Activated CD4-positive, alpha-beta T cell treated with anti-CD3 and anti-CD28 coated beads, Interleukin-2, amount 50 U/mL, for 24 hours (primary cell): ENCODE data around the gene CLASP1.
"Not testable (repeated sequence)": the region's sequence is repeated elsewhere in the genome, so short reads cannot be mapped to it uniquely, and the experiment has no call there.

ENCODE experiments used
- DNase-seq, 2 donors: peaks; one replicate each; pipeline ENCODE4 v3.0.0-alpha.2; 2020; ENCODE audit warnings: low read depth in 1 of 2, low spot score in 1 of 2

Gene CLASP1

GRCh38 chr2:121351521-121352318 lies 297.5 kb downstream of the CLASP1 start:
- no peak for DNase-seq

DNA sequence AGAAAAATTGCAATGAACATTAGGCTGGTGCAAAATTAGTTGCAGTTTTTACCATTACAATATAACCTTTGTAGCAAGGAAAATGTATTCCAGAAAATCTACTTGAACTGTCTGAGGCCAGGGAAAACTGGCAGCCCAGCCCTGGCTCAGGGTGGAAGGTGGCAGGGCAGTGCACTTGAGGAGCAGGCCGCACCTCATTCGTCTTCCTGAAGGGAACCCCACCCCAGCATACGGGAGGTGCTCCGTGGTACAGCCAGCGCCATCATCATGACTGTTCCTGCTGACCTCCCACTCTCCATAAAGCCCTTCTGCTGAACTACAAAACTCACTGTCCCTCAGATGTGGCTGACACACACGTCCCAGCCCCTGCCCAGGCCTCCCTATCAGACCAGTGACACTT lies 298.4 kb downstream of the CLASP1 start:
- no peak for DNase-seq

DNA sequence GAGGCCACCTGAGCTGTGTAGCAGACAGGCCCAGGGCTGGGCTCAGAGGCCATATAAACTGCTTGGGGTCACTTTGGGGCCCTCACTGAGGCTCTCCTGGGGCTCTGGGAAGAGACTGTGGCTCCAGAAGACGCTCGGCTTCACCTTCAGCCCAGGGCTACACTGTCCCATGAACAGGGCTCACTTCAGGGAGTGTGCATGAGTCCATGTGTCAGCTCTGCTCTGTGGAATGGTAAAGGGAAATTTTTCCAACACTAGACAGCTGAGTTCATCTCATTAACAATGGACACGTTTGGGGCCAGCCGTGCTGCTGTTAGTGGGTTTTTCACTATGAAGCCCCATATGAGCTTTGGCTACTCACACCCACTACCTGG lies 298.9 kb downstream of the CLASP1 start:
- DNase-seq: no peak

- no peak for DNase-seq
Measured at GRCh38 chr2:121349721-121350401, 299.4 kb downstream of the CLASP1 start.

GRCh38 chr2:121348128-121348740 lies 301.0 kb downstream of the CLASP1 start:
- DNase-seq: no peak

DNA sequence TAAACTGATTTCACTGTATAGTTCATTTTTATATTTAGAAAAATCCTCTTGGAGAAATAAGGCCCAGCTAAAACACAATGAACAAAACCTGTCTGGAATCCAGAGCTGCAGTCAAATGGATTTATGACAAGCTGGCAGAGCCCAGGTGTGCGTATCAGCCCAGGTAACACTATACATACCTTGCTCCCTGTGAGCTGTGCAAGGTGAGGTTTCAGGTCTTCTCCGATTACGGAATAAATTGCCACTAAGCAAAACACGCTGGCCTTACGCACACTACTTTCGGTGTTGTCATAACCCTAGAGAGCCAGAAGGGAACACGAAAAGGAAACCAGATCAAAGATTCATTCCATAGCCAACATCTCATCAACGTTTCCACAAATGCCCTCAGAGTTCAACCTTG lies 302.4 kb downstream of the CLASP1 start:
- no peak for DNase-seq

DNA sequence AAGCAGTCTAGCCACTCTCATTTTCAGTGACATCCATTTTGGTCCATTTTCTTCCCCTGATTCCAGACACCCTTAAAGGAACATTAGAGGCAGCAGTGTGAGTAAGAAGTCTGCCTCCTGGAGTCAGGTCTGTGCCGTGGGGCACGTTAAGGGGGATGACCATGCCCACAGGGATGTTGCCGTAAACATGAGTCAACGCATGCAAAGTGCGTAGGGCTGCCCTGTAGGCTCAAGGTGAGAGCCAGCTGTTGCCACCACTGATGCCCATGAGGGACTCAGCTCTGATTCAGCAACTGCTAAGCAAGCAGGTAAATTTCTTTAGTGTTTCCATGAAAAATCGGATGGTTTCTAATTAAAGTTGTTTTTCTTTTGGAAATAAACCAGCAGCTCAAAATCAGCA lies 302.9 kb downstream of the CLASP1 start:
- no peak for DNase-seq

DNA sequence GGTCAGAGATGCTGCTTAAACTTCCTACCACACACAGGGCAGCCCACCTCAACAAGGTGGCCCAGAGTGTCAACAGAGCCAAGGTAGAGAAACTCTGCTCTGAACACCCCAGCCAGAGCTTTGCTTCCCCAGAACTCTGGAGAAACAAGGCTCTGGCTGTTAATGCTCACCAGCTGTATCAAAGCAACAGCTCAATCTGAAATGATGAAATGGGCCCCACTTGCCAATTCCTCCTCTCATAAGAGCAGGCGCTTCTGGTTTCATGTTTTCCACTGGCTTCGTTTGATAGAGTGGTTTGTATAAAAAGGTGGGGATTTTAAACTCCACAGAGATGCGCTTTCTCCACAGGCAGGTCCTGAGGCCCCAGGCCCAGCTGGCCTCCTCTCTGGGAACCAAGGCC lies 303.4 kb downstream of the CLASP1 start:
- no peak for DNase-seq

GRCh38 chr2:121345101-121345500 lies 304.2 kb downstream of the CLASP1 start:
- DNase-seq: no peak

- DNase-seq: not testable (repeated sequence)
Measured at GRCh38 chr2:121343828-121344399, 305.3 kb downstream of the CLASP1 start.

GRCh38 chr2:121343191-121343590 lies 306.1 kb downstream of the CLASP1 start:
- no peak for DNase-seq

- no peak for DNase-seq
Measured at GRCh38 chr2:121342751-121343150, 306.5 kb downstream of the CLASP1 start.

DNA sequence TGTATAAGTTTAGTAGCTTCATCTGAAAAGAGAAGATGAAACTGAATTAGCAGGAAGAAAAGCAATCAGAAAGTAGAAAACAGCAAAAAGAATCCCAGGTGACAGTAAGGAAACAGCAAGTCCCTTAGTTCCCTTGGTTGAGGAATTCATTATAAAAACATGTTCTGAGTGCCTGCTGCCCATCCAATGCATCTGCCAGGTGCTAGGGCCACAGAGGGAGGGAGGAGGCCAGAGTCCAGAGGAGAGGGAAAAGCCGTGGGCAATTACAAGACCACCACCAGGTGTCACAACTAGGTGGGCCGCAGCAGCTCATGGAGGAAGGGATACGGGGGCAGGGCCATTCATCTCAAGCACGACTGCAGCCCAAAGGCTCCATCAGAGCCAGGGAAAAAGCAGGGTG lies 308.3 kb downstream of the CLASP1 start:
- DNase-seq: no peak

- DNase-seq: no peak
Measured at GRCh38 chr2:121338281-121338680, 311.0 kb downstream of the CLASP1 start.

DNA sequence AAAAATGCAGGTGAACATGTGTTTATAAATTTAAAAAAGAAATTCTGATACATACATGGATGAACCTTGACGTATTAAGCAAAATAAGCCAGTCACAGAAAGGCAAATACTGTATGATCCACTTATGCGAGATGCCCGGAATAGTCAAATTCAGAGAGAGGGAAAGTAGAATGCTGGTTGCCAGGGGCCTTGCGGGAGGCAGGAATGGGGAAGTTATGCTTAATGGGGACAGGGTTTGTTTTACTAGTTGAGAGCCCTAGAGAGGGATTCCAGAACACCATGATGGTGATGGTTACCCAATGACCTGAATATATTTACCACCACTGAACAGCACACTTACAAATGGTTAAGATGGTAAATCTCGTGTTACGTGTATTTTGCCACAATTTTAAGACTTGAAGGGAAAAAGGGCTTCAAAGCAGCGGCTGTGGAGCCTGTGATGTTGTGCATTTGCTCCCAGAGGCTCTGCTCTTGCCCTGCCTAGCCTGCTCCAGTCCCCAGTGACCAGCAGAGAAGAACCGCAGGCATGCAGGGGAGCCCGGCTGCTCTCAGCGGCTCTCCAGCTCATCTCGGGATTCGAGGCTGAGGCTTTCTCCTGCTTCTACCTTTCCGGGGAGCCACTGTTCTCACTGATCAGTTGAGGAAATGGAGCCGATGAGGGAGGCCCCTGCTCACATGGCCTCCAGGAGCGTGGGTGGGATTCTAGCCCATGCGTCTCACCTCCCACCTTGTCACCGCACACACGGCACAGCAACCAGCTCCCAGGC lies 312.6 kb downstream of the CLASP1 start:
- DNase-seq: no peak

DNA sequence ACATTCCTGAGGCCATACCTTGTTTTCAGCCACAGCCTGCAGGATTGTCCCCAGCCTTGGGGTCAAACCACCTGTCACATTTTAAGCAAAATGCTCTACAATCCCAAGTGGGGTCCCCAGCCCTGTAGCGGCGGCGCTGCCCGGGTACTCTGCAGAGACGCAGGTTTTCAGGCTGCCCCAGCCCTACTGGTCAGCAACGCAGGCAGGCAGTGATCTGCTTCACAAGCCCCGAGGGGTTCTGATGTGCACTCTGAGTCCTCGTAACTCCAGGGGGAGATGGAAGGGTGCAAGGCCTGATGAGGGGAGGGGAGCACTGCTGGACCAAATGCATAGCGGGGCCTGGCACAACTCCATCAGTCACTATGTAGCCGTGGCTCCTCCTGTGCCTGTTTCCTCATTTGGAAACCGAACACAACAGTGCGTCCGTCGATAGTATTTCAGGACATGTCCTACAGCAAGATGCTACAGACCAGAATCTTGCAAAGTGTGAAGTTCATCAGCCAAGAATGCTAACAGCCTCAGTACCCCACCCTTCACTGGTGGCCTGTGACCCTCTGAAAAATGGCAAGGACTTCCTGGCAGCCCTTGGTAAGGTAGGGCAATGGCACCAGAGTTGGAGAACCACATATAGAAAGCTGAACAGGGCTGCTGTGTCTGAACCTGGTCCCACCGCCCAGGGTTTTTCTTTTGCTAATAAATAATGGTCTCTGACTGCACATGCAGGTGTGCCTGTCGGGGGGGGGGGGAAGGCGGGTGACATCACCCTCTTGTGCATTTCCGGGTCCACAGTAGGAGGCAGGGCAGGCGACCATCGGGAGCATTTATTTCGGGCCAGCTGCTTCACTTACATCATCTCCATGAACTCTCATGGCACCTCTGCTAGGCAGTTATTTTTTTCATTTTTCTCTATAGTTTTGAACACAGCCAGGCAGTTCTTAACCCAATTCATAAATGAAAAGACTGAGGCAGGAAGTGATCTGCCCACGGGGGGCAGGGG lies 313.7 kb downstream of the CLASP1 start:
- DNase-seq: no peak

DNA sequence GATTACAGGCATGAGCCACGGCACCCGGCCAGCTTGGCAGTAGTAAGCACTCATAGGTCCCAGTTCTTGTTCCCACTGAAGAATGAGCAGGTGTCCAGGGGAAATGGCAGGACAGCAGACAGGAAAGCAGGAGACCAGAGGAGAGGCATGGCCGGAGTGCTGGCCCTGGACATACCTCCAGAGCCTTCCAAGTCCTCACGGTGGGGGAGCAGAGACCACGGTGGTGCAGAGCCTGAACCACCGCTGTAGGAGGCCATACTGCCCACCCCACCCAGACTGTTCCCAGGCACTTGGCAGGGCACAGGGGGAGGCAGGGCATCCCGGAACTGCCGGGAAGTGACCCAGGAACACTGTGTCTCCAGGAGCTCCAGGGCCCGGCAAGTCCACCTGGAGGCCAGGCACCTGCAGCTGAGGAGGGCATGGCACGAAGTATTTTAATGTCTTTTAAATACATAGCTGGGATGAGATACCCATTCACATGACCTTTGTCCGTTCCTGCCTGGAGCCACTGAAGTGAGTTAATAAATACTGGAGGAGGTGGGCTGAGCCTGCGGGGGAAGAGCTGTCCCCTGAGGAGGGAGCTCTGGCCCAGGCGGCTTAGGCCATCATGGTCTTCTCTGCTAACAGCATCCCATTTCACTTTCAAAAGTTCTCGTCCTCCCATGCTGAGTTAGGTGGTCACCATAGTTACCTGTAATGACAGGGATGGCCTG lies 314.5 kb downstream of the CLASP1 start:
- no peak for DNase-seq

GRCh38 chr2:121333834-121334558 lies 315.3 kb downstream of the CLASP1 start:
- DNase-seq: no peak

- DNase-seq: no peak
Measured at GRCh38 chr2:121333231-121333630, 316.0 kb downstream of the CLASP1 start.
